ENCODE measurements around the gene GTF3C1. TPM values are rescaled to one million over a fixed set of nuclear protein-coding genes. Genes with fewer than 3 reads are reported as not detected.

GTF3C1 gene
- total and polyA plus RNA-seq, 2 of the 8 experiments (the other 6 are each of a cell fraction or from before 2014, with no cell fraction given) = 89.3 to 126 TPM

- TF ChIP-seq RFX5 (IDR thresholded peaks at IDR 0.05; ENCODE audit: borderline replicate concordance, low read depth, low read length) (no peak), MAX (IDR thresholded peaks at IDR 0.05) (no peak), NANOG (IDR thresholded peaks at IDR 0.05; ENCODE audit: insufficient read depth, low read depth, low read length, poor library complexity, severe bottlenecking) (no peak)
Measured at GRCh38 chr16:27436921-27437650, 112.6 kb downstream of the GTF3C1 start (continued).
